ENCODE measurements around the gene CNMD. TPM values are rescaled to one million over a fixed set of nuclear protein-coding genes. Genes with fewer than 3 reads are reported as not detected.

The CNMD gene
- total RNA-seq, 8 experiments from 2014 or later: 0.27 to 1.0 (median 0.38) TPM; not detected in 1

DNA sequence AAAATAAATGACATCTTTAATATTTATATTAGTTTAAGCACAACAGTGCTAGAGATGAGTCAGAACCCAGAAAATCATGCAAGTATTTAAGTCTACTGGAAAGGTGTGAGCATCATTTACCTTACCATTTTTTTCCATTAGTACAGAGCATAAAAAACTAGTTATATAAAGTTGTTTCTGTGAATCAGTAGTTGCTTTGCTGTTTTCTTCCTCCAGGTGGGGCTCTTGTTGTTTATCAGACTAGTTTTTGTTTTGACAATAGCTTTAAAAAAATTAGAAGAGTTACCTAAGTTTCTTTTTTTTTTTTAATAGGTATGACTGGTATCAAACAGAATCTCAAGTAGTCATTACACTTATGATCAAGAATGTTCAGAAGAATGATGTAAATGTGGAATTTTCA lies 74.3 kb downstream of the CNMD start:
- Histone ChIP-seq H3K4me1 (replicated peaks in 1 of 2) (no peaks in the 10 kb centered on the region), H3K27ac (no peak overlapping the region), H3K4me3 (no peak overlapping the region)
- in situ Hi-C loops (cut with MboI; ENCODE audit: low pct_unique_long_range_greater_than_20kb in 2 of 9, low sequenced_read_pairs in 9 of 9, unreplicated experiment in 9 of 9): loop anchor here in 2 of 9 experiments (25.0 kb wide), 2 partner anchors 172 to 522 kb away; partner anchors contain the start of gene PCDH8 (in 1 of the 2)
- ATAC-seq (replicated peaks in 6 of 8): no peak

DNA sequence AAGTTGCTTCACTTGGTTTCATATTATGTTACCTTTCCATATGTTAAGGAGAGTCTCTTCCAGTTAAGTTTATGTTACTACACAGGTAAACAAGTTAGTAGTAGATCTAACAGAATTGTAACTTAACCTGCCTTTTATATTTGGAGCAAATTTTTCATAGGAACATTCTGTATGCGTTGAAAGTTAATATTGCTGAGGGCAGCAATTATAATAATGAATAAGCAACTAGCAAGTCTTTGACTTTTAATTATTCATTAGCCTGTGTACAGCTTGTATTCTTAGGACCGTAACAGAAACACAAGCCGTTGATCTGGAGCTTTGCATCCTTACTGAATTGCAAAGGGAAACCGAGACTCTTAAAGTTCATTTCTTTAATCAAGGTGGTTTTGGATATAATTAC lies 75.3 kb downstream of the CNMD start:
- in situ Hi-C loops (cut with MboI; ENCODE audit: low pct_unique_long_range_greater_than_20kb in 2 of 9, low sequenced_read_pairs in 9 of 9, unreplicated experiment in 9 of 9): loop anchor here in 2 of 9 experiments (25.0 kb wide), 2 partner anchors 173 to 523 kb away; partner anchors contain the start of gene PCDH8 (in 1 of the 2)

DNA sequence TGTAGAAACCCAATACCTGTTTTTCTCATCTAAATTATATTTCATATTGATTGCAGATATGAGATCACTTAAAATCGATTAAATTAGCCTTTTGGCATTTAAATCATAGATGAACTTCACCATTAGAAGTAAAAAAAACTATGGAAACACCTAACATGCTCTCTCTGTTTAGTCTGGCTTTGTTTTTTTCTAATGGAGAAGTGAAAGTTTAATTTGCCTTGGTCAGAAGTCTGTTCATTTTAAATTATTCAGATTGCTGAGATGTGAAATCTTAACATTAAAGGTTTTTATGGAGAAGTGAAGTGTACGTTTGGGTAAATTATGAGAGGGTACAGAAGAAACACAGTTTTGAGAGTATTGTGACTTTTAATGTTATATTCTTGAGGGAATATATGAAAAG lies 80.3 kb downstream of the CNMD start:
- ATAC-seq (replicated peaks in 6 of 8): no peak
- in situ Hi-C loops (cut with MboI; ENCODE audit: low pct_unique_long_range_greater_than_20kb in 2 of 9, low sequenced_read_pairs in 9 of 9, unreplicated experiment in 9 of 9): loop anchor here in 2 of 9 experiments (25.0 kb wide), 2 partner anchors 178 to 528 kb away; partner anchors contain the start of gene PCDH8 (in 1 of the 2)
- H3K4me1 ChIP-seq (replicated peaks in 1 of 2): peaks cover 2 to 4% of the 10 kb centered on the region in 2 donors
- WGBS, 10 experiments: 90 to 100% (median 97%) methylated on average over 1 to 2 of the region's 2 CpGs
- no peak overlapping the region for H3K4me3 ChIP-seq
- no peak overlapping the region for H3K27ac ChIP-seq

More for the DNA sequence above, 75.3 kb downstream of the CNMD start:
- 88 to 100% (median 96%) methylated on average over 2 to 4 of the region's 4 CpGs; no CpG with 5 or more reads in 1 of the 10 experiments for WGBS, 10 experiments
- no peaks in the 10 kb centered on the region for H3K4me1 ChIP-seq (replicated peaks in 1 of 2)
- no peak for ATAC-seq (replicated peaks in 6 of 8)
- no peak overlapping the region for H3K27ac ChIP-seq
- no peak overlapping the region for H3K4me3 ChIP-seq

Other genes starting within 250 kb of the CNMD start
- gene HNRNPA1L2, start 97.4 kb downstream of the CNMD start, total RNA-seq: 10 to 100 TPM in 7 of 8 experiments, 1 to 10 TPM in 1; 8.1 to 28.4 (median 15.9) TPM
- 10 to 100 TPM; 55.3 to 68.2 (median 62.3) TPM for gene SUGT1, start 87.0 kb downstream of the CNMD start, total RNA-seq
- 10 to 100 TPM in 5 of 8 experiments, under 1 TPM in 1, not detected in 2; 0.14 to 99.5 (median 27.3) TPM for gene PCDH8, start 108.8 kb upstream of the CNMD start, total RNA-seq